Transverse colon (tissue), 4 donors: Measurements from ENCODE around the gene GLYATL2. TPM values are rescaled to one million over a fixed set of nuclear protein-coding genes. Genes with fewer than 3 reads are reported as not detected.

Experiments
- DNase-seq: peaks from one replicate; pipeline ENCODE4 v3.0.0-alpha.2; 2019
- H3K27ac ChIP-seq, 4 donors: fragments of 200-600 bp; sonication (generic); 2 replicates each; pipeline ENCODE4 v1.5.1; 2016 to 2018; ENCODE audit warnings: inconsistent platforms in 4 of 4
- H3K27me3 ChIP-seq: fragments of 200-600 bp; sonication (generic); 2 replicates; pipeline ENCODE4 v1.5.1; 2017; ENCODE audit warnings: inconsistent platforms
- H3K36me3 ChIP-seq, 4 donors: fragments of 200-600 bp; sonication (generic); 2 replicates each; pipeline ENCODE4 v1.5.1; 2017 to 2019; ENCODE audit warnings: inconsistent platforms in 4 of 4
- H3K4me1 ChIP-seq, 4 donors: fragments of 200-600 bp; sonication (generic); 2 replicates each; pipeline ENCODE4 v1.5.1; 2017 to 2020; ENCODE audit warnings: inconsistent platforms in 4 of 4
- H3K4me3 ChIP-seq, 4 donors: fragments of 200-600 bp; sonication (generic); 1 replicate in 1 of 4; 2 replicates in 3 of 4; pipeline versions ENCODE4 v1.5.1 to v1.6.1; 2017 to 2019; ENCODE audit warnings: inconsistent platforms in 4 of 4
- H3K9me3 ChIP-seq, 2 donors: fragments of 200-600 bp; sonication (generic); 2 replicates each; pipeline ENCODE4 v1.5.1; 2017 to 2019; ENCODE audit warnings: inconsistent platforms in 2 of 2
- EP300 ChIP-seq: sonication (generic); formaldehyde crosslinking; IDR thresholded peaks from one replicate; pipeline ENCODE4 v1.6.1; 2017; ENCODE audit warnings: antibody characterized with exemption, low read depth
- POLR2A ChIP-seq: fragments of 450-650 bp; IDR thresholded peaks from one replicate; pipeline ENCODE4 v1.6.1; 2016; ENCODE audit warnings: antibody characterized with exemption, mild to moderate bottlenecking, moderate library complexity
- POLR2AphosphoS5 ChIP-seq, 3 donors: sonication (generic); formaldehyde crosslinking; IDR thresholded peaks; one replicate each; pipeline ENCODE4 v1.6.1; 2016; ENCODE audit warnings: antibody characterized with exemption in 3 of 3
- WGBS, 2 donors: methylation state at CpG; one replicate each; pipeline ENCODE4 v1.1.5; 2018; ENCODE audit warnings: low coverage in 1 of 2; 5-methylcytosine and 5-hydroxymethylcytosine counted together
- in situ Hi-C, 4 donors: fragments of 200-750 bp; cut with MboI; loops; one replicate each; pipeline versions ENCODE4 v1.15.0 to v1.15.1; 2017; ENCODE audit warnings: low sequenced_read_pairs in 3 of 4, low pct_ligation_motif_present in 1 of 4, low pct_unique_long_range_greater_than_20kb in 1 of 4
- intact Hi-C: fragments of 100-400 bp; cut with DNase I; formaldehyde crosslinking; loops from one replicate; pipeline ENCODE4 v1.15.1; 2023; ENCODE audit warnings: low total_unique reads
- total RNA-seq, 4 donors: library from RNA; depleted of rRNA; stranded (reverse); fragments of >200 nt; gene quantifications; one replicate each; pipeline ENCODE4 v1.1.0, GENCODE V29; 2016
- TF ChIP-seq, protein P1 (sequence below), 5 experiments: fragments of 200-600 bp in 3 of 5; fragments of 450-650 bp in 2 of 5; sonication (generic) in 3 of 5; IDR thresholded peaks; 1 replicate in 2 of 5; 2 replicates in 3 of 5; pipeline ENCODE4 v1.5.1; 2016 to 2017; ENCODE audit warnings: antibody characterized with exemption in 5 of 5, inconsistent platforms in 3 of 5, mild to moderate bottlenecking in 2 of 5, moderate library complexity in 1 of 5

Gene GLYATL2
- total RNA-seq, 4 donors from 2014 or later, result not detected

DNA sequence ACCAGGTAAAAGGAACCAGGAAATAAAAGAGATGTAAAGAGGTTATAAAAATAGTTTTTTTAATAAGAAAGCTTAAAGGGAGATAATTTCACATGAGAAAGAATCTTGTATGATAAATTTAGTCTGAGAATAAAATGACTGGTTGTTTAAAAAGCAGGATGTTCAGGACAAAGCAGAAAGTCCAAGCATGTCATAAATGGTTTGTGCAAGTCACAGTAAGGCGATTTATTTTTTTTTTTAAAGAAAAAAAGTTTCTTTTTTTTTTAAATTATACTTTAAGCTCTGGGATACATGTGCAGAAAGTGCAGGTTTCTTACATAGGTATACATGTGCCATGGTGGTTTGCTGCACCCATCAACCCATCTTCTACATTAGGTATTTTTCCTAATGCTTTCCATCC lies 30.8 kb downstream of the GLYATL2 start:
- intact Hi-C loops, result no loop called here
- TF ChIP-seq POLR2AphosphoS5 (IDR thresholded peaks at IDR 0.05), result no peak
- no peak for TF ChIP-seq POLR2A
- TF ChIP-seq EP300, result no peak
- TF ChIP-seq, protein P1, sequence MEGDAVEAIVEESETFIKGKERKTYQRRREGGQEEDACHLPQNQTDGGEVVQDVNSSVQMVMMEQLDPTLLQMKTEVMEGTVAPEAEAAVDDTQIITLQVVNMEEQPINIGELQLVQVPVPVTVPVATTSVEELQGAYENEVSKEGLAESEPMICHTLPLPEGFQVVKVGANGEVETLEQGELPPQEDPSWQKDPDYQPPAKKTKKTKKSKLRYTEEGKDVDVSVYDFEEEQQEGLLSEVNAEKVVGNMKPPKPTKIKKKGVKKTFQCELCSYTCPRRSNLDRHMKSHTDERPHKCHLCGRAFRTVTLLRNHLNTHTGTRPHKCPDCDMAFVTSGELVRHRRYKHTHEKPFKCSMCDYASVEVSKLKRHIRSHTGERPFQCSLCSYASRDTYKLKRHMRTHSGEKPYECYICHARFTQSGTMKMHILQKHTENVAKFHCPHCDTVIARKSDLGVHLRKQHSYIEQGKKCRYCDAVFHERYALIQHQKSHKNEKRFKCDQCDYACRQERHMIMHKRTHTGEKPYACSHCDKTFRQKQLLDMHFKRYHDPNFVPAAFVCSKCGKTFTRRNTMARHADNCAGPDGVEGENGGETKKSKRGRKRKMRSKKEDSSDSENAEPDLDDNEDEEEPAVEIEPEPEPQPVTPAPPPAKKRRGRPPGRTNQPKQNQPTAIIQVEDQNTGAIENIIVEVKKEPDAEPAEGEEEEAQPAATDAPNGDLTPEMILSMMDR (IDR thresholded peaks at IDR 0.05), result no peak
- WGBS, 2 donors, result 67 to 68% methylated on average over 1 of the region's 1 CpG
- Histone ChIP-seq H3K36me3 (no peaks in the 10 kb centered on the region), H3K4me1 (no peaks in the 10 kb centered on the region), H3K27me3 (no peaks in the 10 kb centered on the region), H3K4me3 (no peak overlapping the region), H3K9me3 (peaks cover 14 to 19% of the 10 kb centered on the region in 2 donors), H3K27ac (no peak overlapping the region)
- in situ Hi-C loops, result no loop called here
- no peak for DNase-seq

DNA sequence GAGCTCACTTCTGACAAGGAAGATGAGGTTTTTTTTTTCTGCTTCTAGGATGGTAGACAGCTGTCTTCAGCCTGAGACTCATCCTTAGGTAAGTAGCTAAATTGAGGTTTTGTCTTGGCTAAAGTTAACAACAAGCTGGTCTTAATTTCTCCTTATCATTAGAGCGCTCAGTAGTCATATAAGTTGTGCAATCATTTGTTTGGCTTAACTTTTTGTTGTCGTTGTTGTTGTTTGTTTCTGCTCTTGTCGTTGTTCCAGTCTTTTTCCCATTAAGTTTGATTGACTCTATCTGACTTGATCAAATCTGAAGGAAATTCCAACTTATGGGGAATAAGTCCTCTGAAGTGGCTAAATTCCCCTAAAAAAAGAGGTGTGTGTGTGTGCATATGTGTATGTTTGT lies 33.0 kb downstream of the GLYATL2 start:
- no peak for DNase-seq
- Histone ChIP-seq H3K27me3 (no peaks in the 10 kb centered on the region), H3K36me3 (no peaks in the 10 kb centered on the region), H3K4me1 (no peaks in the 10 kb centered on the region), H3K27ac (no peak overlapping the region), H3K9me3 (peaks cover 14 to 19% of the 10 kb centered on the region in 2 donors), H3K4me3 (no peak overlapping the region)
- WGBS, 2 donors, result 57 to 76% methylated on average over 3 of the region's 3 CpGs
- TF ChIP-seq POLR2AphosphoS5 (IDR thresholded peaks at IDR 0.05) (no peak), POLR2A (no peak), EP300 (no peak)
- TF ChIP-seq, protein P1 (IDR thresholded peaks at IDR 0.05), result no peak
- in situ Hi-C loops, result no loop called here
- intact Hi-C loops, result no loop called here

DNA sequence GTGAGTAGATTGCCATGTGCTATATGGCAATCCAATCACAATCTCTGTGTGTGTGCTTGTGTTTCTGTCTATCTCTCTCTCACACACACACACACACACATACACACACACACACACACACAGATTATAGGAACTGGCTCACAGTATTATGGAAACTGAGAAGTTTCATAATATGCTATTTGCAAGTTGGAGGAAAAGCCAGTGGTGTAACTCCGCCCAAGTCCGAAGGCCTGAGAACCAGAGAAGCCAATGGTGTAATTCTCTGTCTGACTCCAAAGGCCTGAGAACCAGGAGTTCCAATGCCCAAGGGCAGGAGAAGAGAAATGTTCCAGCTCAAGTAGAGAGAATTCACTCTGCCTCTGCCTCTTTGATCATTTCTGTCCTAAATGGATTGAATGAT lies 37.2 kb downstream of the GLYATL2 start:
- intact Hi-C loops (no loop called here), in situ Hi-C loops (no loop called here)
- Histone ChIP-seq H3K27ac (no peak overlapping the region), H3K4me3 (no peak overlapping the region), H3K36me3 (no peaks in the 10 kb centered on the region), H3K4me1 (no peaks in the 10 kb centered on the region), H3K27me3 (no peaks in the 10 kb centered on the region), H3K9me3 (no peaks in the 10 kb centered on the region)
- WGBS, 2 donors, result 100% methylated on average over 2 of the region's 2 CpGs; no CpG with 5 or more reads in 1 of the 2 donors
- TF ChIP-seq POLR2AphosphoS5 (IDR thresholded peaks at IDR 0.05), result no peak
- DNase-seq, result no peak

DNA sequence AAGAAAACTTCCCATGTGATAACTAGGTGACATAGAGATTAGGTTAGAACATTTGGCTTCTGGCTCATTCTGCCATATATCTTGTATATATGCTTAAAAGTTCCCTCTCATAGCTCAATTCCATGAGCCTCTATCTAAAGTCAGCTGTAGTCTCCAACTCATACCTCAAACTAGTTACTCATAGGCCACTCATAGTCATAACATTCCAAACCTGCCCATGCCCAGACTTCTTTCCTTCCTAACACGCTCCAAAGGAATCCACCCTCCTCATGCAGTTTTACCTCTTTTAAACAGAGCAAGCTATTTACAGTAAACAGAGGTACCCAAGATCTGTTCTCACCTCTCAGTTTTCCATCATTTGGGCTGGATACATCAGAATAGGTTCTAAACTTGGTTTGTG lies 39.4 kb downstream of the GLYATL2 start:
- 63 to 90% methylated on average over 1 of the region's 1 CpG for WGBS, 2 donors
- H3K4me1 ChIP-seq, result no peaks in the 10 kb centered on the region

More for the DNA sequence above, 39.4 kb downstream of the GLYATL2 start:
- in situ Hi-C loops, result no loop called here
- Histone ChIP-seq H3K9me3 (no peaks in the 10 kb centered on the region), H3K27ac (no peak overlapping the region), H3K27me3 (no peaks in the 10 kb centered on the region), H3K36me3 (no peaks in the 10 kb centered on the region), H3K4me3 (no peak overlapping the region)
- intact Hi-C loops, result no loop called here
- DNase-seq, result no peak
- TF ChIP-seq EP300 (no peak), POLR2A (no peak), POLR2AphosphoS5 (IDR thresholded peaks at IDR 0.05) (no peak)
- TF ChIP-seq, protein P1 (IDR thresholded peaks at IDR 0.05), result no peak
